SK-N-SH (cell line): Measurements from ENCODE around the gene DLL3. TPM values are rescaled to one million over a fixed set of nuclear protein-coding genes. Genes with fewer than 3 reads are reported as not detected.

Experiments used
- CTCF ChIA-PET: fragments of 300-600, 350-600 bp; formaldehyde crosslinking; extraction: SDS; loops from one replicate; lab custom pipeline; 2021; lab: Yijun Ruan, JAX
- POLR2A ChIA-PET: fragments of 350-600 bp; sonication (Branson Sonifier 250); formaldehyde crosslinking; extraction: SDS; loops from one replicate; lab custom pipeline; 2020; ENCODE audit warnings: antibody characterized with exemption, inconsistent platforms; lab: Yijun Ruan, JAX
- DNase-seq: peaks from one replicate; pipeline ENCODE4 v3.0.0; 2012
- H2AFZ ChIP-seq: fragments of 200-600 bp; sonication (generic); 2 replicates; pipeline ENCODE4 v1.8.1; 2016; ENCODE audit warnings: antibody characterized with exemption, mild to moderate bottlenecking, low read depth
- H3F3A ChIP-seq: fragments of 200-600 bp; sonication (generic); replicated peaks from 2 replicates; pipeline ENCODE3; 2016; ENCODE audit warnings: antibody characterized with exemption, mild to moderate bottlenecking; ENCODE audit not compliant: insufficient read depth
- H3K27ac ChIP-seq, 2 experiments: fragments of 200-500 bp in 1 of 2; fragments of 200-600 bp in 1 of 2; sonication (Bioruptor generic) in 1 of 2; sonication (generic), shearing (Covaris generic) in 1 of 2; 2 replicates each; pipeline versions ENCODE4 v1.5.1 to v1.6.1; 2014 to 2016; ENCODE audit warnings: low read depth in 2 of 2, inconsistent platforms in 1 of 2, low read length in 1 of 2, mild to moderate bottlenecking in 1 of 2, mixed read lengths in 1 of 2
- H3K27me3 ChIP-seq: fragments of 200-600 bp; sonication (generic), shearing (Covaris generic); 2 replicates; pipeline ENCODE4 v1.6.1; 2016; ENCODE audit warnings: mixed run types; ENCODE audit not compliant: insufficient read depth
- H3K36me3 ChIP-seq, 2 experiments: fragments of 200-500 bp in 1 of 2; fragments of 200-600 bp in 1 of 2; sonication (Bioruptor generic) in 1 of 2; sonication (generic) in 1 of 2; replicated peaks in 1 of 2; 2 replicates each; pipeline versions ENCODE3 to v1.5.1; 2014 to 2016; ENCODE audit warnings: low read length in 1 of 2, mild to moderate bottlenecking in 1 of 2; ENCODE audit not compliant: insufficient read depth in 2 of 2, control insufficient read depth in 1 of 2
- H3K4me1 ChIP-seq, 2 experiments: fragments of 200-500 bp in 1 of 2; fragments of 200-600 bp in 1 of 2; sonication (Bioruptor generic) in 1 of 2; sonication (generic), shearing (Covaris generic) in 1 of 2; 2 replicates each; pipeline versions ENCODE4 v1.5.1 to v1.6.1; 2014 to 2016; ENCODE audit warnings: low read depth in 1 of 2, low read length in 1 of 2, mixed run types in 1 of 2; ENCODE audit not compliant: insufficient read depth in 2 of 2, control insufficient read depth in 1 of 2
- H3K4me2 ChIP-seq: fragments of 200-600 bp; sonication (generic), shearing (Covaris generic); 2 replicates; pipeline ENCODE4 v1.6.1; 2017; ENCODE audit warnings: mixed run types
- H3K4me3 ChIP-seq, 2 experiments: fragments of 200-500 bp in 1 of 2; fragments of 200-600 bp in 1 of 2; sonication (Bioruptor generic) in 1 of 2; sonication (generic), shearing (Covaris generic) in 1 of 2; 2 replicates each; pipeline versions ENCODE4 v1.5.1 to v1.8.1; 2014 to 2016; ENCODE audit warnings: low read depth in 2 of 2, inconsistent platforms in 1 of 2, low read length in 1 of 2, mild to moderate bottlenecking in 1 of 2, mixed read lengths in 1 of 2, moderate library complexity in 1 of 2
- H3K79me2 ChIP-seq: fragments of 200-600 bp; sonication (generic); 2 replicates; pipeline ENCODE4 v1.8.1; 2017; ENCODE audit warnings: mild to moderate bottlenecking; ENCODE audit not compliant: insufficient read depth
- H3K9ac ChIP-seq: fragments of 200-600 bp; sonication (generic); 2 replicates; pipeline ENCODE4 v1.6.1; 2017; ENCODE audit warnings: mixed run types
- H3K9me2 ChIP-seq: fragments of 200-600 bp; sonication (generic); 2 replicates; pipeline ENCODE4 v1.6.1; 2017; ENCODE audit warnings: mixed run types
- H3K9me3 ChIP-seq: fragments of 200-600 bp; sonication (generic); 2 replicates; pipeline ENCODE4 v1.6.1; 2017; ENCODE audit warnings: mixed run types, mild to moderate bottlenecking, moderate library complexity
- H4K20me1 ChIP-seq: fragments of 200-600 bp; sonication (generic); 2 replicates; pipeline ENCODE4 v1.6.1; 2017; ENCODE audit warnings: mild to moderate bottlenecking, mixed run types; ENCODE audit not compliant: insufficient read depth
- EZH2phosphoT487 ChIP-seq: fragments of 200-600 bp; sonication (generic); IDR thresholded peaks from 2 replicates; pipeline ENCODE4 v1.6.1; 2017; ENCODE audit warnings: low read depth, mixed run types, mild to moderate bottlenecking, antibody characterized with exemption, moderate library complexity, borderline replicate concordance
- FOSL2 ChIP-seq: IDR thresholded peaks from 2 replicates; pipeline ENCODE4 v1.4.0; 2012; ENCODE audit warnings: low read depth, mild to moderate bottlenecking, moderate library complexity, borderline replicate concordance
- FOXJ3 ChIP-seq: sonication (generic); formaldehyde crosslinking; IDR thresholded peaks from 2 replicates; pipeline ENCODE4 v1.5.1; 2020; ENCODE audit warnings: mild to moderate bottlenecking, missing genetic modification reagents
- GABPA ChIP-seq: IDR thresholded peaks from 2 replicates; pipeline ENCODE4 v1.4.0; 2012; ENCODE audit warnings: low read depth, mild to moderate bottlenecking
- MXI1 ChIP-seq: IDR thresholded peaks from 2 replicates; pipeline ENCODE4 v1.6.1; 2012; ENCODE audit warnings: mild to moderate bottlenecking, low read depth, low read length, improper control_type of control experiment
- NFIC ChIP-seq: IDR thresholded peaks from 2 replicates; pipeline ENCODE4 v1.4.0; 2012; ENCODE audit warnings: borderline replicate concordance
- POLR2AphosphoS5 ChIP-seq: IDR thresholded peaks from 2 replicates; pipeline ENCODE4 v1.6.1; 2012; ENCODE audit warnings: low read depth, low read length
- RAD21 ChIP-seq: IDR thresholded peaks from 2 replicates; pipeline ENCODE4 v1.6.1; 2012; ENCODE audit warnings: mild to moderate bottlenecking, low read length
- REST ChIP-seq: IDR thresholded peaks from 2 replicates; pipeline ENCODE4 v1.6.1; 2012; ENCODE audit warnings: mild to moderate bottlenecking, low read depth, low read length, moderate library complexity
- RFX5 ChIP-seq: IDR thresholded peaks from 2 replicates; pipeline ENCODE4 v1.6.1; 2012; ENCODE audit warnings: mild to moderate bottlenecking, improper control_type of control experiment, low read length
- RXRA ChIP-seq: IDR thresholded peaks from 2 replicates; pipeline ENCODE4 v1.4.0; 2012; ENCODE audit warnings: low read depth, mild to moderate bottlenecking, borderline replicate concordance
- SIN3A ChIP-seq: IDR thresholded peaks from 2 replicates; pipeline ENCODE4 v1.6.1; 2012; ENCODE audit warnings: low read depth, mild to moderate bottlenecking, low read length, moderate library complexity, borderline replicate concordance
- SMC3 ChIP-seq: IDR thresholded peaks from 2 replicates; pipeline ENCODE4 v1.6.1; 2012; ENCODE audit warnings: low read depth, low read length, improper control_type of control experiment
- TCF12 ChIP-seq: IDR thresholded peaks from 2 replicates; pipeline ENCODE4 v1.4.0; 2012
- TEAD4 ChIP-seq: IDR thresholded peaks from 2 replicates; pipeline ENCODE4 v1.4.0; 2012; ENCODE audit warnings: mild to moderate bottlenecking, borderline replicate concordance; ENCODE audit not compliant: insufficient read depth
- YY1 ChIP-seq: IDR thresholded peaks from 2 replicates; pipeline ENCODE4 v1.4.0; 2012; ENCODE audit warnings: low read depth, mild to moderate bottlenecking
- WGBS: methylation state at CpG from one replicate; pipeline ENCODE4 v1.1.6; 2017; ENCODE audit warnings: low lambda C conversion rate; 5-methylcytosine and 5-hydroxymethylcytosine counted together
- polyA plus RNA-seq, 3 experiments: library from polyadenylated mRNA; depleted of rRNA; stranded (reverse); fragments of >200 nt; gene quantifications; 2 replicates each; pipeline ENCODE4 v1.2.3, GENCODE V29; 2012
- TF ChIP-seq, protein P1 (sequence below): fragments of 150-350 bp; IDR thresholded peaks from 2 replicates; pipeline ENCODE4 v1.6.1; 2017; ENCODE audit warnings: antibody characterized with exemption, low read length, low read depth, borderline replicate concordance
- TF ChIP-seq, protein P2 (sequence below): IDR thresholded peaks from 2 replicates; pipeline ENCODE4 v1.4.0; 2012; ENCODE audit warnings: low read depth, borderline replicate concordance
- TF ChIP-seq, protein P3 (sequence below): fragments of 200-600 bp; sonication (generic); IDR thresholded peaks from 2 replicates; pipeline ENCODE4 v1.6.1; 2017; ENCODE audit warnings: antibody characterized with exemption, mild to moderate bottlenecking, moderate library complexity
- TF ChIP-seq, protein P4 (sequence below): fragments of 150-350 bp; IDR thresholded peaks from 2 replicates; pipeline ENCODE4 v1.6.1; 2016; ENCODE audit warnings: mild to moderate bottlenecking, low read depth, low read length

Gene DLL3
- polyA plus RNA-seq, 1 of the 3 experiments (the other 2 are of a cell fraction): 4.7 TPM

DNA sequence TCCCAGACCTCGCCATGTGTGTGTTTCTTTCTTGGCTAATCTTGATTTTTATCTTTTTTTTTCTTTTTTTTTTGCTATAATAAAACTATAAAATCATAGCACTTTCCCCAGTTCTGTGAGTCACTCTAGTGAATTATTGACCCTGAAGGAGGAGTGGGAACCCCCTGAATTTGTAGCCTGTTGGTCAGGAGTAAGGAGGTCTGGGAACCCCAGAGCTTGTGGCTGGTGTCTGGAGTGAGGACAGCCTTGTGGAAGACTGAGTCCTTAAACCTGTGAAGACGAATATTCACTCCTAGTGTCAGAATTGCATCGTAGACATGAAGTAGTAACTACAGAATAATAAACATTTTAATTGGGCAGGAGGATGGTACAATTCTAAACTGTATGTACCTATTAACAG lies 26.5 kb downstream of the DLL3 start:
- no peak overlapping the region for H3K4me3 ChIP-seq
- peaks cover 0 to 6% of the 10 kb centered on the region in 2 experiments for H3K36me3 ChIP-seq
- peaks cover 5% of the 10 kb centered on the region for H3F3A ChIP-seq
- H4K20me1 ChIP-seq: no peaks in the 10 kb centered on the region
- H2AFZ ChIP-seq: no peak overlapping the region
- H3K4me1 ChIP-seq: no peaks in the 10 kb centered on the region
- 90% methylated on average over 3 of the region's 3 CpGs for WGBS
- H3K27me3 ChIP-seq: no peaks in the 10 kb centered on the region
- no peak overlapping the region for H3K4me2 ChIP-seq
- no peak for DNase-seq
- H3K27ac ChIP-seq: no peak overlapping the region
- peaks cover 23% of the 10 kb centered on the region for H3K79me2 ChIP-seq
- ChIA-PET CTCF (interaction anchor here (1.5 to 2.2 kb wide), 3 partner anchors 8 to 51 kb away, joined by 5 to 7 read pairs (median 6); partner anchors contain the start of gene EID2B), POLR2A (no interaction called here)
- no peak overlapping the region for H3K9ac ChIP-seq
- no peaks in the 10 kb centered on the region for H3K9me3 ChIP-seq
- H3K9me2 ChIP-seq: no peaks in the 10 kb centered on the region
- TF ChIP-seq GABPA (no peak), EZH2phosphoT487 (no peak), MXI1 (no peak), SIN3A (no peak), RFX5 (no peak), RXRA (no peak), REST (no peak), RAD21 (no peak), TCF12 (no peak), FOXJ3 (CRISPR knock-in tag) (no peak), YY1 (no peak), FOSL2 (no peak), SMC3 (no peak), NFIC (no peak), TEAD4 (no peak), POLR2AphosphoS5 (no peak)
- TF ChIP-seq, protein P1, sequence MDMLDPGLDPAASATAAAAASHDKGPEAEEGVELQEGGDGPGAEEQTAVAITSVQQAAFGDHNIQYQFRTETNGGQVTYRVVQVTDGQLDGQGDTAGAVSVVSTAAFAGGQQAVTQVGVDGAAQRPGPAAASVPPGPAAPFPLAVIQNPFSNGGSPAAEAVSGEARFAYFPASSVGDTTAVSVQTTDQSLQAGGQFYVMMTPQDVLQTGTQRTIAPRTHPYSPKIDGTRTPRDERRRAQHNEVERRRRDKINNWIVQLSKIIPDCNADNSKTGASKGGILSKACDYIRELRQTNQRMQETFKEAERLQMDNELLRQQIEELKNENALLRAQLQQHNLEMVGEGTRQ: no peak
- TF ChIP-seq, protein P2, sequence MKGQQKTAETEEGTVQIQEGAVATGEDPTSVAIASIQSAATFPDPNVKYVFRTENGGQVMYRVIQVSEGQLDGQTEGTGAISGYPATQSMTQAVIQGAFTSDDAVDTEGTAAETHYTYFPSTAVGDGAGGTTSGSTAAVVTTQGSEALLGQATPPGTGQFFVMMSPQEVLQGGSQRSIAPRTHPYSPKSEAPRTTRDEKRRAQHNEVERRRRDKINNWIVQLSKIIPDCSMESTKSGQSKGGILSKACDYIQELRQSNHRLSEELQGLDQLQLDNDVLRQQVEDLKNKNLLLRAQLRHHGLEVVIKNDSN: no peak
- TF ChIP-seq, protein P3, sequence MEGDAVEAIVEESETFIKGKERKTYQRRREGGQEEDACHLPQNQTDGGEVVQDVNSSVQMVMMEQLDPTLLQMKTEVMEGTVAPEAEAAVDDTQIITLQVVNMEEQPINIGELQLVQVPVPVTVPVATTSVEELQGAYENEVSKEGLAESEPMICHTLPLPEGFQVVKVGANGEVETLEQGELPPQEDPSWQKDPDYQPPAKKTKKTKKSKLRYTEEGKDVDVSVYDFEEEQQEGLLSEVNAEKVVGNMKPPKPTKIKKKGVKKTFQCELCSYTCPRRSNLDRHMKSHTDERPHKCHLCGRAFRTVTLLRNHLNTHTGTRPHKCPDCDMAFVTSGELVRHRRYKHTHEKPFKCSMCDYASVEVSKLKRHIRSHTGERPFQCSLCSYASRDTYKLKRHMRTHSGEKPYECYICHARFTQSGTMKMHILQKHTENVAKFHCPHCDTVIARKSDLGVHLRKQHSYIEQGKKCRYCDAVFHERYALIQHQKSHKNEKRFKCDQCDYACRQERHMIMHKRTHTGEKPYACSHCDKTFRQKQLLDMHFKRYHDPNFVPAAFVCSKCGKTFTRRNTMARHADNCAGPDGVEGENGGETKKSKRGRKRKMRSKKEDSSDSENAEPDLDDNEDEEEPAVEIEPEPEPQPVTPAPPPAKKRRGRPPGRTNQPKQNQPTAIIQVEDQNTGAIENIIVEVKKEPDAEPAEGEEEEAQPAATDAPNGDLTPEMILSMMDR: no peak
- TF ChIP-seq, protein P4, sequence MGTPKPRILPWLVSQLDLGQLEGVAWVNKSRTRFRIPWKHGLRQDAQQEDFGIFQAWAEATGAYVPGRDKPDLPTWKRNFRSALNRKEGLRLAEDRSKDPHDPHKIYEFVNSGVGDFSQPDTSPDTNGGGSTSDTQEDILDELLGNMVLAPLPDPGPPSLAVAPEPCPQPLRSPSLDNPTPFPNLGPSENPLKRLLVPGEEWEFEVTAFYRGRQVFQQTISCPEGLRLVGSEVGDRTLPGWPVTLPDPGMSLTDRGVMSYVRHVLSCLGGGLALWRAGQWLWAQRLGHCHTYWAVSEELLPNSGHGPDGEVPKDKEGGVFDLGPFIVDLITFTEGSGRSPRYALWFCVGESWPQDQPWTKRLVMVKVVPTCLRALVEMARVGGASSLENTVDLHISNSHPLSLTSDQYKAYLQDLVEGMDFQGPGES: no peak
